Gastrocnemius medialis (tissue), 4 donors: ENCODE data around the gene XG. TPM values are rescaled to one million over a fixed set of nuclear protein-coding genes. Genes with fewer than 3 reads are reported as not detected.
"Not testable (repeated sequence)": the region's sequence is repeated elsewhere in the genome, so short reads cannot be mapped to it uniquely, and the experiment has no call there.

ENCODE experiments used
- ATAC-seq, 2 donors: fragments of 150-250 bp; one replicate each; pipeline ENCODE4 v1.9.1; 2016
- DNase-seq, 2 donors: peaks; one replicate each; pipeline ENCODE4 v3.0.0-alpha.2; 2019
- H3K27ac ChIP-seq, 4 donors: fragments of 200-600 bp; sonication (generic); 1 replicate in 1 of 4; 2 replicates in 3 of 4; pipeline ENCODE4 v1.5.1; 2016 to 2018; ENCODE audit warnings: mild to moderate bottlenecking in 2 of 4, moderate library complexity in 1 of 4
- H3K27me3 ChIP-seq, 3 donors: fragments of 200-600 bp; sonication (generic) in 2 of 3; 1 replicate in 1 of 3; 2 replicates in 2 of 3; pipeline versions ENCODE4 v1.5.1 to v1.6.0; 2016 to 2019; ENCODE audit warnings: mild to moderate bottlenecking in 1 of 3, moderate library complexity in 1 of 3
- H3K36me3 ChIP-seq, 2 donors: fragments of 200-600 bp; sonication (generic) in 1 of 2; one replicate each; pipeline ENCODE4 v1.5.1; 2017 to 2018
- H3K4me1 ChIP-seq, 2 donors: fragments of 200-600 bp; sonication (generic) in 1 of 2; one replicate each; pipeline ENCODE4 v1.5.1; 2016 to 2017; ENCODE audit warnings: mild to moderate bottlenecking in 2 of 2
- H3K4me3 ChIP-seq, 4 donors: fragments of 200-600 bp; sonication (generic) in 3 of 4; 1 replicate in 1 of 4; 2 replicates in 3 of 4; pipeline ENCODE4 v1.5.1; 2016 to 2019; ENCODE audit warnings: mild to moderate bottlenecking in 2 of 4
- H3K9me3 ChIP-seq, 3 donors: fragments of 200-600 bp; sonication (generic) in 2 of 3; 1 replicate in 1 of 3; 2 replicates in 2 of 3; pipeline ENCODE4 v1.5.1; 2016 to 2019
- CTCF ChIP-seq, 5 experiments: fragments of 450-650 bp in 3 of 5; fragments of 200-600 bp in 2 of 5; sonication (generic) in 2 of 5; IDR thresholded peaks in 4 of 5; conservative IDR thresholded peaks in 1 of 5; 1 replicate in 4 of 5; 2 replicates in 1 of 5; pipeline ENCODE4 v1.5.1; 2016 to 2019; ENCODE audit warnings: antibody characterized with exemption in 5 of 5, mild to moderate bottlenecking in 3 of 5, moderate library complexity in 3 of 5
- POLR2A ChIP-seq, 2 donors: fragments of 450-650 bp; IDR thresholded peaks; one replicate each; pipeline ENCODE4 v1.6.1; 2017; ENCODE audit warnings: antibody characterized with exemption in 2 of 2, mild to moderate bottlenecking in 2 of 2, moderate library complexity in 2 of 2
- in situ Hi-C, 4 donors: fragments of 200-750 bp; cut with MboI; loops; one replicate each; pipeline versions ENCODE4 v1.15.0 to v1.8.0; 2017; ENCODE audit warnings: low sequenced_read_pairs in 4 of 4
- intact Hi-C: fragments of 100-400 bp; cut with DNase I; formaldehyde crosslinking; loops from one replicate; pipeline ENCODE4 v1.15.1; 2023; ENCODE audit warnings: low total_unique reads
- total RNA-seq, 4 donors: library from RNA; depleted of rRNA; stranded (reverse); fragments of >200 nt; gene quantifications; one replicate each; pipeline versions ENCODE4 v1.1.0 to v1.2.3, GENCODE V29; 2016

Gene XG
- total RNA-seq, 4 donors from 2014 or later = 0.97 to 2.4 (median 1.9) TPM

- in situ Hi-C loops (no loop called here), intact Hi-C loops (no loop called here)
- ATAC-seq = peak; percentile 72 to 85
Measured at GRCh38 chrX:2767631-2768455, 16.0 kb downstream of the XG start.

GRCh38 chrX:2769615-2770014 is 17.8 kb downstream of the XG start:
- Histone ChIP-seq H3K4me1 (no peaks in the 10 kb centered on the region), H3K4me3 (no peak overlapping the region), H3K36me3 (no peaks in the 10 kb centered on the region), H3K9me3 (no peaks in the 10 kb centered on the region), H3K27me3 (no peaks in the 10 kb centered on the region), H3K27ac (no peak overlapping the region)
- intact Hi-C loops = no loop called here
- no peak for ATAC-seq
- TF ChIP-seq CTCF (IDR thresholded peaks at IDR 0.05 in 4 of 5, conservative IDR thresholded peaks at IDR 0.05 in 1 of 5) (no peak), POLR2A (IDR thresholded peaks at IDR 0.05) (no peak)
- no peak for DNase-seq
- in situ Hi-C loops = no loop called here

More at GRCh38 chrX:2767631-2768455, 16.0 kb downstream of the XG start:
- no peak for TF ChIP-seq CTCF (IDR thresholded peaks at IDR 0.05 in 4 of 5, conservative IDR thresholded peaks at IDR 0.05 in 1 of 5)
- no peak for TF ChIP-seq POLR2A (IDR thresholded peaks at IDR 0.05)
- H3K36me3 ChIP-seq = no peaks in the 10 kb centered on the region
- H3K27ac ChIP-seq = peak overlapping the region in 2 of 4 donors; percentile 11 to 43
- H3K4me3 ChIP-seq = no peak overlapping the region
- no peaks in the 10 kb centered on the region for H3K27me3 ChIP-seq
- peak; percentile 50 to 69 for DNase-seq
- H3K4me1 ChIP-seq = no peaks in the 10 kb centered on the region
- H3K9me3 ChIP-seq = no peaks in the 10 kb centered on the region

GRCh38 chrX:2773166-2774055 is 21.6 kb downstream of the XG start:
- H3K27me3 ChIP-seq, in situ Hi-C loops, ATAC-seq, H3K4me1 ChIP-seq, DNase-seq, H3K4me3 ChIP-seq, H3K9me3 ChIP-seq, H3K27ac ChIP-seq, H3K36me3 ChIP-seq, intact Hi-C loops: not testable (repeated sequence)

DNA sequence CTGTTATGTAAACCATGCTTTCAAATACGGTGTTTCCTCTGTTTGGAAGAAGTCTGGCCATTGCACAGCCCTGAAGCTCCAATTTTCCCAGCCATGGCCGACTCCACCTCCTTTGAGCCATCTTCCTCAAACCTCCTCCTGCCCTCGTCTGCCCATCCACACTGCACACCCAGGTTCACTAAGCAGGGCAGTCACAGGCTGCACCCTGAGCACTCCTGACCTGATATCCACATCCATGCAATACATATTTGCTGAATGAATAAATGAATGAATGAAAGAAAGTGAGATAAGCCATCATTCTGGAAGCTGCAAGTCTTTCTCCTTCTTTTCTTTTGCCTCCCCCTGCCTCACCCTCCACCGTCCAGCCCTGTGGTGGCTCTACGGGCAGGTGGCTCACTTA is 22.2 kb downstream of the XG start:
- intact Hi-C loops (no loop called here), in situ Hi-C loops (no loop called here)
- Histone ChIP-seq H3K4me3 (no peak overlapping the region), H3K9me3 (no peaks in the 10 kb centered on the region), H3K36me3 (no peaks in the 10 kb centered on the region), H3K4me1 (no peaks in the 10 kb centered on the region), H3K27ac (no peak overlapping the region), H3K27me3 (peaks cover 0 to 4% (median 0%) of the 10 kb centered on the region in 3 donors)
- no peak for TF ChIP-seq POLR2A (IDR thresholded peaks at IDR 0.05)
- no peak for TF ChIP-seq CTCF (IDR thresholded peaks at IDR 0.05 in 4 of 5, conservative IDR thresholded peaks at IDR 0.05 in 1 of 5)
- DNase-seq (no peak), ATAC-seq (no peak)

- intact Hi-C loops = no loop called here
- ATAC-seq = no peak
- in situ Hi-C loops = no loop called here
- TF ChIP-seq POLR2A (IDR thresholded peaks at IDR 0.05) = no peak
- no peak for TF ChIP-seq CTCF (IDR thresholded peaks at IDR 0.05 in 4 of 5, conservative IDR thresholded peaks at IDR 0.05 in 1 of 5)
- Histone ChIP-seq H3K27me3 (peaks cover 0 to 4% (median 0%) of the 10 kb centered on the region in 3 donors), H3K4me3 (no peak overlapping the region), H3K9me3 (no peaks in the 10 kb centered on the region), H3K36me3 (no peaks in the 10 kb centered on the region), H3K4me1 (no peaks in the 10 kb centered on the region), H3K27ac (no peak overlapping the region)
- no peak for DNase-seq
Measured at GRCh38 chrX:2774776-2775175, 22.9 kb downstream of the XG start.

DNA sequence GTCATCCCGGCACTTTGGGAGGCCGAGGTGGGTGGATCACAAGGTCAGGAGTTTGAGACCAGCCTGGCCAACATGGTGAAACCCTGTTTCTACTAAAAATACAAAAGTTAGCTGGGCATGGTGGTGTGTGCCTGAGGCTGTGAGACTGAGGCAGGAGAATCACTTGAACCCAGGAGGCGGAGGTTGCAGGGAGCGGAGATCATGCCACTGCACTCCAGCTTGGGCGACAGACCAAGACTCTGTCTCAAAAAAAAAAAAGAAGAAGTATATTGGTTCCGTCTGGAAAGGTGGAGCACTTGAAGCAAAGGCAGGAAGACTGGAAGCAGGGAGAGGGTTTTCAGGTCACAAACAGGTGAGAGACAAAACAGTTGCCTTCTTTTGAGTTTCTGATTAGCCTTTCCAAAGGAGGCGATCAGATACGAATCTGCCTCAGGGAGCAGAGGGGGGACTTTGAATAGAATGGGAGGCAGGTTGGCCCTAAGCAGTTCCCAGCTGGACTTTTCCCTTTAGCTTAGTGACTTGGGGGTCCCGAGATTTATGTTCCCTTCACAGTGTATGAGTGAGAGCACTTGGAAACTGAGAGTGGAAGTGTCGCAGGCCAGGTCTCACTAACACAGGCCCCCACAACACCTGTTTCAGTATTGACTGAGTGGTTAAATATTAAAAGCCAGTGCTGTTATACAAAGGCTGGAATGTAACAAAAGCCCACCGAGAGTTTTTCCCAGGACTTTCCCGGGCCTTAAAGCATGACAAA is 28.8 kb downstream of the XG start:
- H3K27me3 ChIP-seq, in situ Hi-C loops, H3K4me1 ChIP-seq, H3K9me3 ChIP-seq, H3K36me3 ChIP-seq, DNase-seq, H3K27ac ChIP-seq, intact Hi-C loops, H3K4me3 ChIP-seq, ATAC-seq: not testable (repeated sequence)
